ENCODE measurements around the gene KRT4. TPM values are rescaled to one million over a fixed set of nuclear protein-coding genes. Genes with fewer than 3 reads are reported as not detected.

Gene KRT4
- total RNA-seq (2014; rRNA removed; shearing (Covaris generic)) = not detected in 2 replicates

GRCh38 chr12:52813885-52814709 is at the start of gene KRT4:
Gene KRT4, minus strand, starts transcription at chr12:52814116. Its CDS starts 58 bp downstream, at chr12:52814058.

GRCh38 chr12:52848661-52849255 is 34.8 kb upstream of the KRT4 start, which contains the start of gene KRT78:
Gene KRT78, minus strand, starts transcription at chr12:52848994. Its CDS starts 64 bp downstream, at chr12:52848930.

DNA sequence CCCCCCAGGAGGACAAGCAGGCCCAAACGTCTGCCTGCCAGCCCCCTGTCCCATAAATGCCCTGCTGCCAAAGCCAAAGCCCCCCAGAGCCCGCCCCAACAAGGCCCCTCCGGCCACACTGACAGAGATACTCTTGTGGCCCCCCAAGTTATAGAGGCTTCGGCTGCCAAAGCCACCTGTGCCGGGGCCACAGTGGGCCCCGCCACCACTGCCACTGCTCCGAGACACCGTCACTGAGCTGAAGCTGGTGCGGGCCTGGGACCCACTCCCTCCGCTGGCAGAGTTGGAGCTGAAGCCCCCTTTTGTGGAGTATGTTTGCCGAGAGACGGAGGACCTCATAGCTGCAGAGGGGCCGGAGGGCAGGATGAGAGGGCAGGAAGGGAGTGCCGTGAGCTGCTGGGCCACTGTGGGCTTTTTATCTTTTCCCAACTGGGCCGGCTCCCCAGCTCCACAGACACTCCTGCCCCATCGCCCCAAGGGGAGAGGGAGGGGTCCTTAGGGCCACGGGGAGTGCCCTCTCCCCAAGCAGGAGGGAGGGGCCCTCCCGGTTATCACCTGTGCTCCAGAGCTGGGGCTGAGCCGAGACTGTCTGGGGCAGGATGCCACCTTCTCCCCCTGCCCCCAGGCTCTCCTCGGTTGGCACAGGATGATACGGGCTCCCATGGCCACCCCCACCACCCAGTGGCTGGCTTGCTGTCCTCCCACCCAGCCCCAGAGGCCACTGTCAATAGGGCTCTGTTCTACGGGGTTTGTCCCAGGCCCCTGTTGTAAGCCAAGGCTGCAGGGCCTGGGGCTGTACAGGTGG is 20.2 kb upstream of the KRT4 start, which contains the start of gene KRT79:
KRT79 (minus strand) TSS at position 390 of the 805 bp plus-strand sequence; CDS start at position 339, 51 bp downstream.

DNA sequence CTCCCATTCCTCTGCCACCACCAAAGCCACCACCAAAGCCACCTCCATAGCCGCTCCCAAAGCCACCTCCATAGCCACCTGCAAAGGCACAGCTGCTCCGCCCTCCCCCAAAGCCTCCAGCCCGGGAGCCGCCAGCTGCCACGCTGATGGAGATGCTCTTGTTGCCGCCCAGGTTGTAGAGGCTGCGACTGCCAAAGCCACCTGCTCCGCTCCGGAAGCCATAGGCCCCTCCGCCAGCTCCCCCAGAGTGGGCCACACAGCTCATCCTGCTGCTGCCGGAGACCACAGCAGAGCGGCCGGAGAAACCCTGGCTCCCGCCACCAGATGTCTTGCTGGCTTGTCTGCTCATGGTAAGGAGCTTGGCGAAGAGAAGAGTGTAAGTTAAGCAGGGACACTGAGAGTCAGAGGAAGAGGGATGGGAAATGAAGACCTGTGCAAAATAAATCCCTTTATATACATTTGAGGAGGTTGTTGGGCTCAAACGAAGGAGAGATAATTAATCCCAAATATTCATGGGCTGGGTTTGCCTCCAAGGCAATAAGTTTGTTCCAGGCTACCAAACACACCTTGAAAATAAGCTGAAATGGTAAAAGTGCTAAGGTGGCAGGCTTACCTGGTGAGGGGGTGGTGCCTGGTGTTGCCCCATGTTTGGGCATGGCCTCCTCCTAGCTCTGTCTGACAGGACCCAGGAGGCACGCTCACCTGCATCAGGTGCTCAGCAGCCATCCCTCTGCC is 18.1 kb downstream of the KRT4 start, which contains the start of gene KRT3:
KRT3 (minus strand) TSS at position 424 of the 735 bp plus-strand sequence; CDS start at position 349, 75 bp downstream.

GRCh38 chr12:52776913-52777395 is 37.0 kb downstream of the KRT4 start, which contains the start of gene KRT76:
Gene KRT76, minus strand, starts transcription at chr12:52777345. Its CDS starts 54 bp downstream, at chr12:52777291.

Small RNA genes lying within 50 kb of the gene (small RNA-seq; reads per million reads assigned to genes)
- not detected for gene AC107016.2

Other genes starting within 250 kb of the KRT4 start
- not detected in 2 replicates for gene KRT74, start 240.3 kb downstream of the KRT4 start, total RNA-seq (2014; rRNA removed; shearing (Covaris generic))
- gene KRT72, start 212.7 kb downstream of the KRT4 start, total RNA-seq (2014; rRNA removed; shearing (Covaris generic)) = not detected in 2 replicates
- gene KRT73, start 195.6 kb downstream of the KRT4 start, total RNA-seq (2014; rRNA removed; shearing (Covaris generic)) = not detected in 2 replicates
- gene KRT2, start 161.9 kb downstream of the KRT4 start, total RNA-seq (2014; rRNA removed; shearing (Covaris generic)) = not detected in 2 replicates
- not detected in 2 replicates for gene KRT1, start 133.7 kb downstream of the KRT4 start, total RNA-seq (2014; rRNA removed; shearing (Covaris generic))
- not detected in 2 replicates for gene KRT77, start 110.6 kb downstream of the KRT4 start, total RNA-seq (2014; rRNA removed; shearing (Covaris generic))
- gene KRT76, start 36.8 kb downstream of the KRT4 start, total RNA-seq (2014; rRNA removed; shearing (Covaris generic)) = 0.19 TPM in 1 of 2 replicates, not detected in the other
- not detected in 2 replicates for gene KRT3, start 18.0 kb downstream of the KRT4 start, total RNA-seq (2014; rRNA removed; shearing (Covaris generic))
- 0.34 and 0.41 TPM in 2 replicates for gene KRT79, start 20.2 kb upstream of the KRT4 start, total RNA-seq (2014; rRNA removed; shearing (Covaris generic))
- not detected in 2 replicates for gene KRT78, start 34.9 kb upstream of the KRT4 start, total RNA-seq (2014; rRNA removed; shearing (Covaris generic))
- 32.2 and 33.6 TPM in 2 replicates for gene KRT8, start 91.0 kb upstream of the KRT4 start, total RNA-seq (2014; rRNA removed; shearing (Covaris generic))
- 625 and 633 TPM in 2 replicates for gene KRT18, start 135.0 kb upstream of the KRT4 start, total RNA-seq (2014; rRNA removed; shearing (Covaris generic))
- 878 and 984 TPM in 2 replicates for gene EIF4B, start 192.3 kb upstream of the KRT4 start, total RNA-seq (2014; rRNA removed; shearing (Covaris generic))
- gene TNS2, start 235.9 kb upstream of the KRT4 start, total RNA-seq (2014; rRNA removed; shearing (Covaris generic)) = 31.3 and 35.0 TPM in 2 replicates

All from A375 (cell line).